ENCODE measurements around the gene STUM. TPM values are rescaled to one million over a fixed set of nuclear protein-coding genes. Genes with fewer than 3 reads are reported as not detected.

The STUM gene
- total RNA-seq, 2 donors from 2014 or later: not detected

DNA sequence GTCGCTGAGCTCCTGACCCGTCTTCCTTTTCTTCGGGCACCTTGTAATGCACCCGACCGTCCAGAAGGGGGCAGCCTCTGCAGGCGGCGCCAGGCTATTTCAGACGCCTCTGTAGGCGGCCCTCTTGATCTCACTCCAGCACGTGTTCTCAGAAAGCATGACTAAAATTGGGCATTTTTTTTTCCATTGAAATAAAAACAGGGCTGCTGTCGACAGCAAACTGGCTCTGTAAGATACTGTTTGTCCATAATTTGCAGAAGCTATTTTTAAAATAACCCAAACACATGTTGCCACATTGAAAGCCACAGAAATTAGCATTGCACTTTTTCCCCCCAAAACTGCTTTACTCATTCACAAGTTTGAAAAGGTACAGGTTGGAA, 78.0 kb downstream of the STUM start:
- peaks cover 5 to 13% of the 10 kb centered on the region in 2 donors for H3K36me3 Mint-ChIP-seq (ENCODE audit: insufficient read depth in 2 of 2)
- peak overlapping the region; percentile 93 for H3K27ac Mint-ChIP-seq
- peak overlapping the region; percentile 49 to 78 for H3K4me3 Mint-ChIP-seq
- ATAC-seq (replicated peaks in 1 of 2): peak; percentile 84 to 85
- DNase-seq: peak; percentile 84 to 89
- peaks cover 41% of the 10 kb centered on the region for H3K4me1 Mint-ChIP-seq (ENCODE audit: low read depth)
- no peaks in the 10 kb centered on the region for H3K27me3 Mint-ChIP-seq (ENCODE audit: low read depth)
- H3K9me3 Mint-ChIP-seq: peaks cover 0 to 3% of the 10 kb centered on the region in 2 donors

DNA sequence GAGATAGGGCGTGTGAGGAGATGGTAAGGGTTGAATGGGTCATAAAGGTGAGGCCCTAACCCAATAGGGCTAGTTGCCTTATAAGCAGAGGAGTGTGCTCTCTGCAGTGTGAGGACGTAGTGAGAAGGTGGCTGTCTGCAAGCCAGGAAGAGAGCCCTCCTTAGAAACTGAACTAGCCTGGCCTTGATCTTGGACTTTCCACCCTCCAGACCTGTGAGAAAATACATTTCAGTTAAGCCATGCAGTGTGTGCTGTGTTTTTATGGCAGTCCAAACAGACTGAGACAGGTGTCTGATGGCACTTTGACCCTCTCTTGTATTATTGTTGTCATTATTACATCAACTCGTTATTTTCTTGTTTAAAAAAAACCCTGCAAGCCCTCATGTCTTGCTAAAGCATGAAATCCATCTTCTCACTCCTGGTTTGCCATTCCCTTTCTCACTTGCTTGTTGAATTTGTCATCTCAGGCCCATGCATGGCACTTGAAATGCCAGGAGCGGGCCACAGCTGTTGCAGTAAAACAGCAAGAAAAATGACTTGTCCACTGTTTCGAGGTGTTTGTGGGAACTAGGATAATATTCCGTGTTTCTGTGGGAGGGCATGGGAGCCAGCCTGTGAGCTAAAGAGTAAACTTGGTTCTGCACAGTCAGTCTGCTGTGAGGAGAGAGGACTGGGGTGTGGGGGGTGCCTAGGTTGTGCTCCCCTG, 78.6 kb downstream of the STUM start:
- peak overlapping the region; percentile 49 to 78 for H3K4me3 Mint-ChIP-seq
- H3K27ac Mint-ChIP-seq: peak overlapping the region; percentile 93
- no peak for DNase-seq

DNA sequence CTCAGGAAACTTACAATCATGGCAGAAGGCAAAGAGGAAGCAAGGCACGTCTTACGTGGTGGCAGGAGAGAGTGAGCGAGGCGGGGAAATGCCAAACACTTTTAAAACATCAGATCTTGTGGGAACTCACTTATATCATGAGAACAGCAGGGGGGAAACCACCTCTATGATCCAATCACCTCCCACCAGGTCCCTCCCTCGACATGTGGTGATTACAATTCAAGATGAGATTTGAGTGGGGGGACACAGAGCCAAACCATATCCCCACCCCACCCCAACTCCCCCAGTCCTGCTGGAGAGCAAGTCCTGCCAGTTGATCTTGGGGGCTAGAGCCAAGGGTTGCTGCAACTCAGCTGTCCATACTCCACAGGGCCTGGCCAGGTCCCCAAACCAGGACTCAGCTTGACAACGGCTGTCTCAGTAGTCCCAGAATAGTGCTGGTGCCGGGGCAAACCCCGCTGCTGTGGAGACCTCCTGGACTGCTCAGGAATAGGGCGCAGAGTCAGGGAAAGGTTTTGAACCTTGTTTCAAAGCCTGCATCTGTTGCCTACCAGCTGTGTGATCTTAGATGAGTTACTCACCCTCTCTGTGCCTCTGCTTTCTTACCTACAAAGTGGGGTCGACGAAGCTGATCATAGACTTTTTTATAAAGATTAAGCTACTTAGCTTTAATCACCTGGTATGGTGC, 79.5 kb downstream of the STUM start:
- H3K36me3 Mint-ChIP-seq (ENCODE audit: insufficient read depth in 2 of 2): peaks cover 5 to 19% of the 10 kb centered on the region in 2 donors
- no peaks in the 10 kb centered on the region for H3K27me3 Mint-ChIP-seq (ENCODE audit: low read depth)
- peak overlapping the region; percentile 25 to 36 for H3K4me3 Mint-ChIP-seq
- peak overlapping the region; percentile 66 for H3K27ac Mint-ChIP-seq
- DNase-seq: no peak
- H3K4me1 Mint-ChIP-seq (ENCODE audit: low read depth): peaks cover 52% of the 10 kb centered on the region
- peaks cover 0 to 3% of the 10 kb centered on the region in 2 donors for H3K9me3 Mint-ChIP-seq
- peak; percentile 16 to 20 for ATAC-seq (replicated peaks in 1 of 2)

More for the DNA sequence above, 78.6 kb downstream of the STUM start:
- Mint-ChIP-seq H3K36me3 (ENCODE audit: insufficient read depth in 2 of 2) (peaks cover 5 to 16% of the 10 kb centered on the region in 2 donors), H3K27me3 (ENCODE audit: low read depth) (no peaks in the 10 kb centered on the region), H3K9me3 (peaks cover 0 to 3% of the 10 kb centered on the region in 2 donors), H3K4me1 (ENCODE audit: low read depth) (peaks cover 44% of the 10 kb centered on the region)
- ATAC-seq (replicated peaks in 1 of 2): peak; percentile 19 to 21

GRCh38 chr1:226628612-226629155, 80.1 kb downstream of the STUM start:
- no peak for ATAC-seq (replicated peaks in 1 of 2)
- no peak for DNase-seq
- peaks cover 0 to 3% of the 10 kb centered on the region in 2 donors for H3K9me3 Mint-ChIP-seq
- peaks cover 5 to 19% of the 10 kb centered on the region in 2 donors for H3K36me3 Mint-ChIP-seq (ENCODE audit: insufficient read depth in 2 of 2)
- peaks cover 59% of the 10 kb centered on the region for H3K4me1 Mint-ChIP-seq (ENCODE audit: low read depth)
- peak overlapping the region; percentile 26 for H3K27ac Mint-ChIP-seq
- H3K4me3 Mint-ChIP-seq: no peak overlapping the region
- no peaks in the 10 kb centered on the region for H3K27me3 Mint-ChIP-seq (ENCODE audit: low read depth)

GRCh38 chr1:226629210-226629895, 80.8 kb downstream of the STUM start:
- peaks cover 0 to 3% of the 10 kb centered on the region in 2 donors for H3K9me3 Mint-ChIP-seq
- no peaks in the 10 kb centered on the region for H3K27me3 Mint-ChIP-seq (ENCODE audit: low read depth)
- ATAC-seq (replicated peaks in 1 of 2): no peak
- H3K4me3 Mint-ChIP-seq: no peak overlapping the region
- peaks cover 64% of the 10 kb centered on the region for H3K4me1 Mint-ChIP-seq (ENCODE audit: low read depth)
- H3K36me3 Mint-ChIP-seq (ENCODE audit: insufficient read depth in 2 of 2): peaks cover 5 to 21% of the 10 kb centered on the region in 2 donors
- peak overlapping the region; percentile 82 for H3K27ac Mint-ChIP-seq
- no peak for DNase-seq

DNA sequence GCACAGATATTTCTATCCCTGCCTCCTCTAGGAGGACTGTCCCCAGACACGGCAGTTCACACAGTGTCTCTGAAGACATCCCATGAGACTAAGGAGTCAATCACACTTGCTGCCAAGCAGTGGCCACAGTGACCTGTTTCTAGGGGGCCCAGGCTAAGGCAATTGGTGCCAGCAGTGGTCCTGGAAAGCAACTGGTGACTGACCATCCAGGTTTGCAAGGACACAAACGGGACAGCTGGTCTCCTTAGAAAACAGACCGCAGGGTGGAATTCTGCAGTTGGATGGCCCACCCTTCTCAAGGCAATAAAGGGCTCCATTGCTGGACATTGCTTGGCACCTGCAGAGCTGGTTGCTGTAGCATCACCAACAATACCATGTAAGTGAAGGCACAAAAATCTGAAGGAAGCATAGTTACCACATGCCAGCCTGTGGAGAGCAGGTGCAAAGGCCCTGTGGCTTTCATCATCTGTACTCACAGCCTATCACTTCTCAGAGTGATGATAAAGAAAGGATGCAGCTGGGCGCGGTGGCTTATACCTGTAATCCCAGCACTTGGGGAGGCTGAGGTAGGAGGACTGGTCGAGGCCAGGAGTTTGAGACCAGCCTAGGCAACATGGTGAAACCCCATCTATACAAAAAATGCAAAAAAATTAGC, 81.5 kb downstream of the STUM start:
- peaks cover 71% of the 10 kb centered on the region for H3K4me1 Mint-ChIP-seq (ENCODE audit: low read depth)
- no peak for DNase-seq
- H3K4me3 Mint-ChIP-seq: no peak overlapping the region
- peaks cover 6 to 22% of the 10 kb centered on the region in 2 donors for H3K36me3 Mint-ChIP-seq (ENCODE audit: insufficient read depth in 2 of 2)
- no peak for ATAC-seq (replicated peaks in 1 of 2)
- H3K9me3 Mint-ChIP-seq: peaks cover 0 to 3% of the 10 kb centered on the region in 2 donors
- no peaks in the 10 kb centered on the region for H3K27me3 Mint-ChIP-seq (ENCODE audit: low read depth)
- H3K27ac Mint-ChIP-seq: peak overlapping the region; percentile 82

GRCh38 chr1:226630592-226630991, 82.0 kb downstream of the STUM start:
- peaks cover 76% of the 10 kb centered on the region for H3K4me1 Mint-ChIP-seq (ENCODE audit: low read depth)
- H3K36me3 Mint-ChIP-seq (ENCODE audit: insufficient read depth in 2 of 2): peaks cover 7 to 25% of the 10 kb centered on the region in 2 donors
- H3K9me3 Mint-ChIP-seq: peaks cover 0 to 3% of the 10 kb centered on the region in 2 donors
- H3K27me3 Mint-ChIP-seq (ENCODE audit: low read depth): no peaks in the 10 kb centered on the region
- H3K4me3 Mint-ChIP-seq: no peak overlapping the region
- DNase-seq: no peak
- H3K27ac Mint-ChIP-seq: peak overlapping the region; percentile 82
- no peak for ATAC-seq (replicated peaks in 1 of 2)

DNA sequence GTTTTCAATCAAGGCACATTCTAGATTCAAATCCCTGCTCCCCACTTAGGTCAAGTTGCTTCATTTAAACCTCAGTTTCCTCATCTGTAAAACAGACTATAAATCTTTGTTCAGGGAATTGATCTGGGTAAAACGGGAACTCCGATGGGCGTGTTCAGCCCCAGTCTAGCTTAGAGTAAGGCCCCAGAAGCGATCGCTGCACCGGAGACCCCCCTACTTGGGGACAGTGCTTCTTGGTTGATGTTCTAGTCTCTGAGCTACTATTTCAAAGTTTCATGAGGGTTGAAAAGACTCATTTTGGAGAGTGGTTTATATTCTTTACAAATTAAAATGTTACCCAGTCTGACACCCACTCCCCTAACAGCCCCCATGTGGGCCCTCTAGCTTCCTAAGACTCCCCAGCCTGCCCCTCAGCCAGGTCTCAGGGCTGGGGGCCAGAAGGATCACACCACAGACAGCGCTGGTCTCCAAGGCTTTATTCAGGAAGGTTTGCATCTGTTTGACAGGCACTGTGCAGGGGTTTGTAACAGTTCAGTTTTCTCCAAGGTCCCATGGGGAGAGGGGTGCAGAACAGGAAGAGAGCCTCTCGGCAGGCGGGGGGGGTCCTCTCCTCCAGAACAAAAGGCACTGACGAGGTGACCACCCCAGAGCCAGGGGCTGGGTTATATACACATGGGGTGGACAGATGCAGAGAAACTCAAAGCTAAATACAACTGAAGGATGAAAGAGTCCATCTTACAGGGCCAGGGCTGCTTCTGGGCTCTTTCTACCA, 82.9 kb downstream of the STUM start:
- no peak for DNase-seq
- Mint-ChIP-seq H3K36me3 (ENCODE audit: insufficient read depth in 2 of 2) (peaks cover 7 to 25% of the 10 kb centered on the region in 2 donors), H3K4me1 (ENCODE audit: low read depth) (peaks cover 76% of the 10 kb centered on the region), H3K4me3 (no peak overlapping the region), H3K27ac (no peak overlapping the region), H3K27me3 (ENCODE audit: low read depth) (no peaks in the 10 kb centered on the region), H3K9me3 (peaks cover 0 to 3% of the 10 kb centered on the region in 2 donors)
- no peak for ATAC-seq (replicated peaks in 1 of 2)

GRCh38 chr1:226632169-226632879, 83.8 kb downstream of the STUM start:
- Mint-ChIP-seq H3K4me3 (no peak overlapping the region), H3K36me3 (ENCODE audit: insufficient read depth in 2 of 2) (peaks cover 8 to 24% of the 10 kb centered on the region in 2 donors), H3K4me1 (ENCODE audit: low read depth) (peaks cover 74% of the 10 kb centered on the region), H3K27me3 (ENCODE audit: low read depth) (no peaks in the 10 kb centered on the region), H3K9me3 (peaks cover 0 to 3% of the 10 kb centered on the region in 2 donors), H3K27ac (peak overlapping the region; percentile 61)
- ATAC-seq (replicated peaks in 1 of 2) (no peak), DNase-seq (no peak)

- Mint-ChIP-seq H3K27me3 (ENCODE audit: low read depth) (no peaks in the 10 kb centered on the region), H3K9me3 (peaks cover 0 to under 1% of the 10 kb centered on the region in 2 donors), H3K4me1 (ENCODE audit: low read depth) (peaks cover 68% of the 10 kb centered on the region), H3K36me3 (ENCODE audit: insufficient read depth in 2 of 2) (peaks cover 5 to 19% of the 10 kb centered on the region in 2 donors), H3K4me3 (peak overlapping the region in 1 of 2 donors; percentile 24), H3K27ac (peak overlapping the region; percentile 61)
- DNase-seq (peak in 1 of 2 donors; percentile 35), ATAC-seq (replicated peaks in 1 of 2) (no peak)
Observed at GRCh38 chr1:226632922-226633351, 84.4 kb downstream of the STUM start.

- Mint-ChIP-seq H3K36me3 (ENCODE audit: insufficient read depth in 2 of 2) (peaks cover 5 to 17% of the 10 kb centered on the region in 2 donors), H3K27me3 (ENCODE audit: low read depth) (no peaks in the 10 kb centered on the region), H3K4me1 (ENCODE audit: low read depth) (peaks cover 61% of the 10 kb centered on the region), H3K9me3 (no peaks in the 10 kb centered on the region), H3K27ac (no peak overlapping the region), H3K4me3 (peak overlapping the region; percentile 23 to 24)
- DNase-seq (no peak), ATAC-seq (replicated peaks in 1 of 2) (peak; percentile 8 to 16)
Observed at GRCh38 chr1:226633541-226634165, 85.1 kb downstream of the STUM start.

All from activated T-cell treated with anti-CD3 and anti-CD28 coated beads, Interleukin-2, amount 50 U/mL, for 72 hours (primary cell).